Activated T-cell treated with anti-CD3 and anti-CD28 coated beads for 1 hour (primary cell): ENCODE measurements around the gene TSPAN17.

Experiments used
- DNase-seq: peaks from one replicate; pipeline ENCODE4 v3.0.0-alpha.2; 2020; ENCODE audit warnings: low read depth

Gene TSPAN17

DNA sequence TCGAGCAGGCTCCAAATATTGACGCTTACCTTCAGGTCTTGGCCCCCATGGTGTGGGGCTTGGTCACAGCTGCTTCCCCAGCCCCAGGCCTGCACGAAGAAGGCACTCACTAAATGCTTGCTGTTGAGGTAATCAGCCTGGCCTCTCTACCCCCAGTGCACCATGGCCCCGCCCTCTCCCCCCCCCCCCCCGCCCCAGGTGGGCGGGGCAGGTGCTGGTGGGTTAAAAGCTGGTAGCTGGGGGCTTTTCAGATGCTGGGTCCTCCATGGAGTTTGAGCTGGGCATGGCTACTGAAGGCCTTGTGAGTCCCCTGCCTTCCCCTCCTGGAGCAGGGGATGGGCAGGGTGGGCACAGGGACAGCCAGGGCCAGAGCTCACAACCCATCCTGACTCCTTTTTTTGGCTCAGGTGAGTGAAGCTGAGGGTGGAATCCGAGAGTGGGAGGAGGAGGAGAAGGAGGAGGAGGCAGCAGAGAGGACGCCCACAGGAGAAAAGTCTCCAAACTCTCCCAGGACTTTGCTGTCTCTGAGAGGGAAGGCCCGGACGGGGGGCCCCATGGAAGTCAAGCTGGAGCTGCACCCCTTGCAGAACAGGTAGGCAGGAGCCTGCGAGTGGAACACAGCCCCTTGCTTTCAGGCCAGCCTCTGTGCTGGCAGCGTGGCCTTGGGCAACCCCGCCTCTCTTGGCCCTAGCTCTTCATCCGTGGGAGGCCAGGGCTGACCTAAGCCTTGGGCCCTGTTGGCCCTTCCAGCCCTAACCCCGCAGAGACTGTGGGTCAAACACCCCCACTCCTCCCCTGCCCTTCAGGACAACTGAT is 4.4 kb upstream of the TSPAN17 start:
- no peak for DNase-seq

DNA sequence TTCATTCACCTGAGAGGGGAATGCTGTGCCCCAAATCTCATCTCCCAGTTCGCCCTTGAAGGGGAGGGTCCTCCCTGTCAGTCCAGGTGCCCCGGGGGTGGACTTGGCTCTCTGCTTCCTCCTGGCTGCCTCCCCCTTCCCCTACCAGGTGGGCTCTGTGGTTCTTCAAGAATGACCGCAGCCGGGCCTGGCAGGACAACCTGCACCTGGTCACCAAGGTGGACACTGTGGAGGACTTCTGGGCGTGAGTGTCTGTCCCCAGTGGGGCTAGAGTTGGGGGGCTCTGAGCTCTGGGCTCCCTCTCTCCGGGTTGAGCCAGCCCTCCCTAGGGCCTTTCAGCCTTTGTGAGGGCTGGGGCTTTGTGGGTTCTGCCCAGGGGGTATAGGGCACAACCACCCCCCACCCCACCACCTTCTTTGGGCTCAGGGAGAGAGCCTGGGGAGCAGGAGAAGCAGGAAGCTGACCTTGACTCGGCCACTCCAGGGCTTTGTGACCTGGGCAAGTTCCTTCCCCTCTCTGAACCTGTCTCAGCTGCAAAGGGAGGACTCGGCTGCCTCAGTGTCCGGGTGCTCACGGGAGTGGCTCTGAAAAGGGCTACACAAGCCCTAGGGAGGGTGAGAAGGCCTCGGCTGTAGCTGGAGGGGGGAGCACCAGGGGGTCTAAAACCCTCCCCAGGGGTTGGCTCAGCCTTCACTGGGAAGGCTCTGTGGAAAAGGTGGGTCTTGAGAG is 3.6 kb upstream of the TSPAN17 start:
- no peak for DNase-seq

DNA sequence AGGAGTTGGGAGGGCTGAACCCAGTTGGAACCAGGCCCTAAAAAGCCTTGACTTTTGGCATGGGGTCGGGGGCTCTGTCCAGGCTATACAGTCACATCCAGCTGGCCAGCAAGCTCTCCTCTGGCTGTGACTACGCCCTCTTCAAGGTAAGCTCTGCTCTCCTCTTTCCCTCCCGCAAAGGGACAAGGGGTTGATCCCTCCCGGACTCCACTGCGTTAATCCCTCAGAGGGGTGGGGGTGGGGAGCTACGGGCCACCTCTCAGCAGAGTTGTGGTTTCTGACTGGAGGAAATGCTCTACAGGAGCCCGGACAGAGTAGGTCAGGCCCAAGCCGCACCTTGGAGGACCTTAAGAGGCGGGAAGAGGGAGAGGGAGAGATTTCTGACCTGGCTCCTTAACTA is 3.0 kb upstream of the TSPAN17 start:
- no peak for DNase-seq

DNA sequence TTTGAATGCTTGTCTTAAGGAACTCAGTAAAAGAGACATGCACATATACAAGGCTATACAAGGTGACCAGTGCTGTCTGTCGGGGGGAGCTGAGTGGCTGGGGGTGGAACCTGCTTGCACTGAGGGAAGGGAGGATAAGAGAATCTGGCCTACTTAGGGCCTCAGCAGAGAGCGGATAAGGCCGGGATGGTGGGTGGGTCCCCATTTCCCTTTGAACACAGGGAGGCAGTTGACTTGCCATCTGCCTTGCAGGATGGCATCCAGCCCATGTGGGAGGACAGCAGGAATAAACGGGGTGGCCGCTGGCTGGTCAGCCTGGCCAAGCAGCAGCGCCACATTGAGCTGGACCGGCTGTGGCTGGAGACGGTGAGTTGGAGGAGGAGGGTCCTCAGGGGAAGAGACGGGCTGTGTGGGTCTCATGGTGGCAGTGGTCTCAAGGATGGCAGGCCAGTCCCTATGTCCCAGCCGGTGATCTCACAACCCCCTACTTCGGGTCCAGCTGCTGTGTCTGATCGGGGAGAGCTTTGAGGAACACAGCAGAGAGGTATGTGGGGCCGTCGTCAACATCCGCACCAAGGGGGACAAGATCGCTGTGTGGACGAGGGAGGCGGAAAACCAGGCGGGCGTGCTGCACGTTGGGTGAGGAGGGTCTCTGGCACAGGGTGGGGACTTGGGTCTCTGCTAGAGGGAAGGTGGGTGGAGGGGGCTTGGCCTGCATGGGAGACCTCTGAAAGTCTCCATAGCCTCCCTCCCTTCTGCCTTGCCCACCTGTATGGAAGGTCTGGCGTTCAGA is 2.2 kb upstream of the TSPAN17 start:
- no peak for DNase-seq

DNA sequence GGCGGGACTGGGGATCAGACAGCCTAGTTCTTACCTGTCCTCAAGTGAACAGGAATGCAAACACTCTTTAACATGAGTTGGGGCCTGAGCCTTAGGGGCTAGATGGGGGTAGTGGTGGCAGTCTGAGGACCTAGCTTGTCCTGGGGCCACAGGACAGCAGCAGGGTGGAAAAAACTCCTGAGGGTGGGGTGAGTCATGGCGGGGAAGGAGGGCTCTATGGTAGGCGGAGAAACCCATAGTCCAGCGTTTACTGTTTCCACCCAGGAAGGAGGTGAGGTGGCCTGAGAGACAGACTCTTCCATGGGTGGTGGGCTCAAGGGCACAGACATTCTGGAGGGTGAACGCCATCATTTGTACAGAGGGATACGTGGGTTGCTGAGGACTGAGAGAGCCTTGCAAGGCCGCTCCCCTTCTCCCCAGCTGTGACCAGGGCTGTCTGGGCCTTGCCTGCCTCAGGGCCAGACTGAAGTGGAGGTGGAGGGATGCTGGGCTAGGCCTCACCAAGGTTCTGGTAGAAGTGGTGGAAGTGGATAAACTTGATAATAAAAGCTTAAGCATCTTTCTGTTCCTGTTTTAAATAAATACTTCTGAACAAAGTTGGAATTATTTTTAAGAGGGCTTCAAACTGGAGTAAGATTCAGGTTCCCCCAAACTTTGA is 1.1 kb upstream of the TSPAN17 start:
- no peak for DNase-seq

DNA sequence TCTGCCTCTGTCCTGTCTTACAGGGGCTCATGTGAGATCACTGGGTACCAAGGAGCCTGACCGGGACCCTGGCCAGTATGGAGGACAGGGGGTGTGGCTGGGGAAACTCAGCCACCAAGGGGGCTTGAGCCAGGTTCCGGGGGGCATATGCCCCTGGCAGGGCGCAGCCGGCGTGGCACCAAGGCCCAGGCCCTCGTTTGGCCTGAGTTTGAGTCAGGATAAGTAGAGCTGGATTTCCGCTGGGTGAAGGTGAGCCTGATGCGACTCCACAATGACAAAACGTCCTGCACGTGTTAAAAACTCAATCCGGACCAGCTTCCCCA is 616 bp upstream of the TSPAN17 start:
- DNase-seq, result no peak

DNA sequence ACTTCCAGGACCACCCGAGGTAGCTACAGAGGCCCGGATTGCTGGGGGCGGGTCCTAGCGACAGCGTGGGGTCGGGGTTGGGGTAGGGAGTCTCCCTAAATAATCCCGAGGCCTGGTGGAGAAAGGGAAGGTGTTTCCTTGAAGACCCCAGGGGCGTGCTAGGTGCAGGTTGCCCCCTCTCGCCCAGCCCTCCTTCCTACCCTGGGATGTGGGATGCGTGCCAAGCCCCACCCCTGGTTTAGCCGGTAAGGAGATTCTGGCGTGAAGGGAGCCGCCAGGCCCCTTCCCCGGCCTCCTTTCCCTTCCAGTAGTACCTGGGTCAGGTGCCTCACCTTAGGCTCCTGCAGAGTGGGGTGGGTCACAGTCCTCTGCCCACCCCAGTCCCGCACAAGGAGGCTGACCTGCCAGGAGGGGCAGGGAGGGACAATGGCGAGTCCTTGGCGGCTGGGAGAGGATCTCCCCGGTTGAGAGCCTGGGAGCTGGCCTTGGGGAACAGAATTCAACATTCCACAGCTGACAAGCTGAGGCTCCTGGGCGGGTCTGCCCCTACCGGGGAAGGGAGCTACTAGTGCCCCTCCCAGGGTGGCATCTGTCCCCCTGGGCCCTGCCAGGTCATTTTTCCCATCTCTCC is 674 bp downstream of the TSPAN17 start:
- DNase-seq, result no peak

DNA sequence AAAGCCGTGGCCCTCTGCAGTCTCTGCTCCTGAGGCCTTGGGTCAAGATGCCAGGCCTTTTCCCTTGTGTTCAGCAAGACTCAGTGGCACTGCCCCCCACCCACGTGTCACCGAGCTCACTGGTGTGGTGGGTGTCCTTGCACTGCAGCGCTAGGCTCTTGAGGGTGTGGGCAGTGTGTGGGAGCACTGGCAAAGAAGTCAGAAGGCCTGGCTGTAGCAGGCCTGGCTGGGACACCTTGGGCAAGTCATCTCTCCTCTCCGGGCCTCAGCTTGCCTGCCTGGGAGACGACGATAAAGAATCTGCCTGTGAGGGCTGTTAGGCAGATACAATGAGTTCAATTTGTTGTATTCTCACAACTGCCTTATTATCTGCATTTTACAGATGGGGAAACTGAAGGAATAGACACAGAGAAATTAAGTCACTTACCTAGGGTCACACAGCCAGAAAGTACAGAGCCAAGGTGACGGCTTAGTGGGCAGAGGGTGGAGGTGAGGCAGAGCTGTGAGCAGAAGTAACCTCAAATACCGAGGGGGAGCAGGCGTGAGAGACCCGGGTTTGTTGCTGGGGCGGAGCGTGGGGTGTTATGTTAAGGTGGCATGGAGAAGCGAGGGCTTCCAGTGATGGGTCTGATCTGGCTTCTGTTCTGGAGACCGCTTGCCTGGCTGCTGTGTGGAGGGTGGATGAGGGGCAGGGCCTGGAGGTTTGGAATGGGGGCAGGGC is 1.4 kb downstream of the TSPAN17 start:
- no peak for DNase-seq

DNA sequence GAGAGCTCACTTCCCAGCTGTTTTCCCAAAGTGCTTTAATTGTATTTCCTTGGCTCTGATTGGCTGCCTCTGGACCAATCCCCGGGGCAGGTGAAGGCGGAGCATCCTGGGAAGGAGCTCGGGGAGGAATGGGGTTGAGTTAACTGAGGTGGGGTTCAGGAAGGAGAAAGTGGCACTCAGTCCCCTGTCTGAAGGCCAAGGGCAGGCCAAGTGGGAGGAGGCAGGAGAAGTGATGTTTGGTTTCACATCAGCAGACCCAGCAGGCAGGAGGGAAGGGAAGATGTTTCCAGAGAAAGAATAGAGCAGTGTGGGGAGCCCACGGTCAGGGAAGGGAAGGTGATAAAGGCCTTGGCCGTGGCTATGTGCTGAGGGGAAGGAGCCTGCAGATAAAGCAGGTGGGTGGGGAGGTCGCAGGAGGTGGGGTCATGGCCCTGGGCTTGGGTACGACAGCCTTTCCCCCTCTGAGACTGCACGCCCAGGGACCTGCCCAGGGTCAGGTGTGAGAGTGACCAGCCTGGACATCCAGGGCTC is 3.1 kb downstream of the TSPAN17 start:
- DNase-seq, result no peak

DNA sequence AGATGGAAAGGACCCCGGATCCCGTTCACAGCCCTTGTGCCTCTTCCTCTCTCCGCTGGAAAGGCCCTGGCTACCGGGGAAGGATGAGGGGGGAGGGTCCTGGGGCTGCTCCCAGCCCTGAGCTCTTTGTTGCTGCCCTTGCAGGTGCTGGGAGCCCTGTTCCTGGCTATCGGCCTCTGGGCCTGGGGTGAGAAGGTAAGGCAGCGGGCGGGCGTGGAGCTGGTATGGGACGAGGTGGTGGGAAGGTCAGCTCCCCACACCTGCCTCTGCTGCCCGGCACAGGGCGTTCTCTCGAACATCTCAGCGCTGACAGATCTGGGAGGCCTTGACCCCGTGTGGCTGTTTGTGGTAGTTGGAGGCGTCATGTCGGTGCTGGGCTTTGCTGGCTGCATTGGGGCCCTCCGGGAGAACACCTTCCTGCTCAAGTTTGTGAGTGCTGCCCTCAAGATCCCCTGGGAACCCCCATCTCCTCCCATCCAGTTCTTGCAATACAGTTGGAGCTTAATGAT is 4.2 kb downstream of the TSPAN17 start:
- no peak for DNase-seq

DNA sequence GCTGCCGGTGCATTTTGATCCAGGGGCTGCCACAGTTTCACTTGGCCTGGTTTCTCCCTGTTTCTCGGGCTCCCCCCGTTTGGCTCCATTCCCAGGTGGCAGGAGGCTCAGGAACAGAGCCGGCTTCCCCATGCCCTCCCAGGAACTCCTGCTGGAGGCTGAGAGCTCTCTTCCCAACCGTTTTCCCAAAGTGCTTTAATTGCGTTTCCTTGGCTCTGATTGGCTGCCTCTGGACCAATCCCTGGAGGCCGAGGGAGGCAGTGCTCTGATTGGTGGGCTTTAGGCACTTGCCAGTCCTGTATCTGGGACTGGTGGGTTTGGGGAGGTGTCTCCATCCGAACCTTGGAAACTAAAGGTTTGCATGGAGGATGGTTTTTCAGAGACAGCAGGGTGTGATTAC is 4.9 kb downstream of the TSPAN17 start:
- no peak for DNase-seq

DNA sequence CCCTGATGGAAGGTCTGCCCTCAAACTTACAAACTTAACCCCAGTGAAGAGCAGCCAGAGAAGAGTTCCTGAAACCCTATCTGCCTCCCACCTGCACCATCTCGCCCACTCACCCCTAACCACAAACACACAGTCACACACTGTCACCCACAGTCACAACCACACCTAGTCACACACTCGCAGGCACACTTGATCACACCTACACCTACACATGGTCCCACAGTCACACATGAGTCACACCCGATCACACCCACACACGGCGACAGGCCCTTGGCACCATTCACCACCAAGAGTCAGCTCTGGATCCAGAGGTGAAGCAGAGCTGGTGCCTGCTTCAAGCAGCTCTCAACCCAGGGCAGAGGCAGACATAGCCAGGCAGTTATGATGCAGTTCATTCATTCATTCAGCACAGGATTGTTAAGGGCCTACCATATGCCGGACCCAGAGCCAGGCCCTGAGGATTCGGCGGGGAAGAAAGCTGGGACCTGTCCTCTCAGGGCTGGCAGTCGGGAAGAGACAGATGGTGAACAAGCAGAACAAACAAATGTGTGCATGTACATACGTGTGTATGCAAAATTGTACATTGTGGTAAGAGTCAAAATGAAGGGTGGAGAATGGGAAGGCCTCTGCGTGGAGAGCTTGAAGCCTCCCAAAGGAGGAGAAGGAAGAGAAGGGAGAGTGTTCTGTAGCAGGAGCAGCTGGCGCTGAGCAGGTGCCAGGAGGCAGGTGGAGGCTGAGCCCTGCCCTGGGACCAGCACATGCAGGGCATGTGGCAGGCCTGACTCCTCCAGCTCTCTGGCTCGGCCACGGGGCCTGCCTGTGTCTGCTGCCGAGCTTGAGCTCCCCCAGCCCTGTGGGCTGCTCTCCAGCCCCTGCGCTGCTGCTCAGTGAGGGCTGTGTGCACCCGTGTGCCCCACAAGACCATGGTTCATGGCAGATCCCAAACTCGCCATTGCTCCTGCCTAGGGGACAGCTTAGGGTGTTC is 6.4 kb downstream of the TSPAN17 start:
- DNase-seq, result no peak

DNA sequence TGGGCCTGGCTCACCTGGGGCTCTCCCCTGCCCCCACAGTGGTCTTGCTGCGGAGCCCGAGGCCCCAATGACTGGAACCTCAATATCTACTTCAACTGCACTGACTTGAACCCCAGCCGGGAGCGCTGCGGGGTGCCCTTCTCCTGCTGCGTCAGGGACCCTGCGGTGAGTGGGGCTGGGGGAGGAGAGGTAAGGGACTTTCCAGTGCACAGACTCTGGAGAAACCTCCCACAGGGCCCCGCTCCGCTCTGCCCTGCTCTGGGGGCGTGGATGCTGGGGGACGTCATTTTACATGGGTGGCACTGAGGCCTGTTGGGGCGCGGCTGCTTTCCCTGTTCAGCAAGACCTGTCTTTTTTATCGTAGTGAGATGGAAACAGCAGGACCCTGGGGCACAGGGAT is 7.6 kb downstream of the TSPAN17 start:
- DNase-seq, result no peak

DNA sequence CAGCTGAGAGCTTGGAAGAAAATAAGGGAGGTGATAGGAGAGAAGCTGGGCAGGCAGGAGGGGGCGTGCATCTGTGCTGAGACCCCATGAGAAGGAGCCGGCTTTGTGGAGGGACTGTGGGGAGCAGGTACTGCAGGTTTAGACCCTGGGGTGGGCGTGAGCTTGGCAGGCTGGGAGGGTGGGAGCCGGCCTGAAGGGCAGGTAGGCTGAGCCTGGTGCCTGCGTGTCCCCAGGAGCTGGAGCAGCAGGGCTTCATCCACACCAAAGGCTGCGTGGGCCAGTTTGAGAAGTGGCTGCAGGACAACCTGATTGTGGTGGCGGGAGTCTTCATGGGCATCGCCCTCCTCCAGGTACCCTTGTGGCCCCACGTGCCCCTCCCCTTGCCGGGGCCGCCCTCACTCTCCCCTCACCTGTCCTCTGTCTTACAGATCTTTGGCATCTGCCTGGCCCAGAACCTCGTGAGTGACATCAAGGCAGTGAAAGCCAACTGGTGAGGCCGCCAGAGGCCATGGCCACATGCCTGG is 9.2 kb downstream of the TSPAN17 start:
- DNase-seq, result no peak

DNA sequence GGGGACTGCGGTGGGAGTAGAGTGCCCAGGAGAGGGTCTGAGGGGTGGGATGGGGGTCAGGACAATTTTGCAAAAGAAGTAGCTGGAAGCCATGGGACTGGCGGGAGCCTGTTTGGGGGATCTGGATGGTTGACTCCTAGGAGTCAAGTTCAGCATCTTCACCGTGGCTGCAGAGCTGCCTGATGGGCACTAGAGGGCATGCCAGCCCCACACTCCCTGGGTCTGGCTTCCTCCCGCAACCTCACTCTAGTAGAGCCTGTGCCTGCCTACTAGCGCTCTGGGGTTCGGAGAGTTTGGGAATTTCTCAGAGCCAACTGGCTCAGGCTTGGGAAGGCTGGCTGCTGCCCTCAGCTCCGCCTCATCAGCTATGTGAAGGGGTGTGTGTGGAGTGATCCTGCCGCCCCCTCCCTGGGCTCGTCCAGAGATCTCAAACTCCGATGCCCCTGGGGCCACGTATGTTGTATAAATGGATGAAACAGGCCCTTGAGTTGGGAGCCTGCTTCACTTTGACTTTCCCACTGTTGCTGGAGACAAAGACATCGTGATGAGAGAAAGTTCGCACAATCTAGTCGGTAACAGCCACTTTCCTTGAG is 10.8 kb downstream of the TSPAN17 start:
- DNase-seq, result peak; percentile 50

DNA sequence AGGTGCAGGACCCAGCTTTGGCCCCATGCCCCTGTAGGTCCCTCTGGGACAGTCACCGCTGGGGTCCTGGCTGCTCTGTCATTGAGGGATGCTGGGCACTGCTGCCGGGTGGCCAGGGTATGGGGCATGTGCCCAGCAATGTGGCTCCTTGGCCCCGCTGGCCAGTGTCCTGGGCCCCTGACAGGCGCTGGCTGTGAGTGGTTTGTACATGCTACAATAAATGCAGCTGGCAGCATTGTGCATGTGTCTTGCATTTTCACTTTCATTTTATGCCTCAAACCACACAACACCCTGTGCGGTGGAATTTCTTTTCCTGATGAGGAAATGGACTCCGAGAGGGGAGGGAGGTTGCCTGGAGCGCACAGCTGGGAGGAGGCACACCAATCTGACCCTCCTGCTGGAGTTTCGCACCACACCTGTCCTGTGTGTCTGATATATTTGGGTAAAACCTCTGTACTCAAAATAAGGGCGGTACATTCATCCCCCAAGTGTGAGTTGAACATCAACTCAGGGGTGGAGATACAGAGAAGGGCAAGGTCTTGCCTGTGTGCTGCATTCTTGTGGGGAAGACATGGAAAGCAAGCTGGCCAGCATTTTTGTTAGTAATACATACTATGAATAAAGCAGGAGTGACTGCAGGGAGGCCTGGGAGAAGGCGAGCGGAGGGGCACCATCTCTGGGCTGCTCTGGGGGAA is 11.7 kb downstream of the TSPAN17 start:
- DNase-seq, result no peak

DNA sequence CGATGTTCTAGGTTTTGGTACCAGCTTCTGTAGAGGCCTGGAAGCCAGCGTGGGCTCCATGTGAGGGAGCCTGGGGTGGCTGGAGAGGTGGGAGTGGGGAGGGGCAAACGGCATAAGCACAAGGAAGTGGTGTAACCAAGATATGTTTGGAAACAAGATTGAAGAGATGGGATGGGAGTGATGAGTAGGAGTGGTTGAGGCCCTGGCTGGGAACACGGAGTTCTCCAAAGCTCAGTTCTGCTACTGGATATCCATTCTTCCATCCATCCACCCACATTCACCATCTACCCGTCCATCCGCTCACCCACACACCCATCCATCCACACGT is 12.2 kb downstream of the TSPAN17 start:
- DNase-seq, result no peak

DNA sequence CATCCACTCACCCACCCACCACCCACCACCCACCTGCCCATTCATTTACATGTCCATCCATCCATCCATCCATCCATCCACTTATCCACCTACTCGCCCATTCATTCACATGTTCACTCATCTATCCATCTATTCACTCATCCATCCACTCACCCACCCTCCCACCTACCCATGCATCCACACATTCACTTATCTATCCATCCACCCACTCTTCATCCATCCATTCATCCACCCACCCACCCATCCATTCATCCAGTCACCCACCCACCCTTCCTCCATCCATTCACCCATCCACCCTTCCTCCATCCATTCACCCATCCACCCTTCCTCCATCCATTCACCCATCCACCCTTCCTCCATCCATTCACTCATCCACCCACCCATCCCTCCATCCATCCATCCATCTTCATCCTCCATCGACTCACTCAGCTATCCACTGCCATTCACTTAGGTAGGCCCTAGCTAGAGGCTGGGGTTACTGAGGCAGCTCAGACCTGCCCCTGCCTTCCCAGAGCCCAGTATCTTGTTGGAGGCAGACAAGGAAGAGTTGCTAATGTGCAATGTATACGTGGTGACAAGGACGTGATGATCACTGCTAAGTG is 12.7 kb downstream of the TSPAN17 start:
- no peak for DNase-seq
